ENCODE results near the gene THADA.

DNA sequence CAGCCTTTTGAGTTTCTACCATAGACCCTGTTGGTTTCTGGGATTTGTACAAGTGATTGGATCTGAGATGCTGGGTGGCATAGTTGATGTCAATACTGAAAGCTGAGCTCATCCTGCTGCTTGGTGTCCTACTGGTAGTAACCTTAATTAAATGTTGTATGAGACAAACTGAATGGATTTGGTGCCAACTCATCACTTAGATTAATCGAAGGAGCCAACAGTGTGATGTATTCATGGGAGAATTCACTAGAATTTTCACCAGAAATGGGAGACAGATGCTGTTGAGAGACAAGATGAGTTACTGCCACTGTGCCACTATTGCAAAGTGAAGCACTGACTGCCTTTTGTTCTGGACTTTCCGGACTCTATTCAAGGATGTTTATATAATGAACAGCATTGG lies 158.5 kb downstream of the THADA start:
- no peak for TF ChIP-seq POLR2A (IDR thresholded peaks at IDR 0.05)
- TF ChIP-seq, protein P1, sequence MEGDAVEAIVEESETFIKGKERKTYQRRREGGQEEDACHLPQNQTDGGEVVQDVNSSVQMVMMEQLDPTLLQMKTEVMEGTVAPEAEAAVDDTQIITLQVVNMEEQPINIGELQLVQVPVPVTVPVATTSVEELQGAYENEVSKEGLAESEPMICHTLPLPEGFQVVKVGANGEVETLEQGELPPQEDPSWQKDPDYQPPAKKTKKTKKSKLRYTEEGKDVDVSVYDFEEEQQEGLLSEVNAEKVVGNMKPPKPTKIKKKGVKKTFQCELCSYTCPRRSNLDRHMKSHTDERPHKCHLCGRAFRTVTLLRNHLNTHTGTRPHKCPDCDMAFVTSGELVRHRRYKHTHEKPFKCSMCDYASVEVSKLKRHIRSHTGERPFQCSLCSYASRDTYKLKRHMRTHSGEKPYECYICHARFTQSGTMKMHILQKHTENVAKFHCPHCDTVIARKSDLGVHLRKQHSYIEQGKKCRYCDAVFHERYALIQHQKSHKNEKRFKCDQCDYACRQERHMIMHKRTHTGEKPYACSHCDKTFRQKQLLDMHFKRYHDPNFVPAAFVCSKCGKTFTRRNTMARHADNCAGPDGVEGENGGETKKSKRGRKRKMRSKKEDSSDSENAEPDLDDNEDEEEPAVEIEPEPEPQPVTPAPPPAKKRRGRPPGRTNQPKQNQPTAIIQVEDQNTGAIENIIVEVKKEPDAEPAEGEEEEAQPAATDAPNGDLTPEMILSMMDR (IDR thresholded peaks at IDR 0.05): no peak

Data from suprapubic skin (tissue), 3 donors.